GM18519 (cell line): ENCODE data around the gene GPATCH8.
"Not testable (repeated sequence)": the region's sequence is repeated elsewhere in the genome, so short reads cannot be mapped to it uniquely, and the experiment has no call there.

ENCODE experiments used
- ATAC-seq: cut with Tn5 transposase; IDR thresholded peaks from one replicate; pipeline ENCODE4 v1.9.1; 2021; ENCODE audit warnings: mild to moderate bottlenecking, moderate library complexity; ENCODE audit not compliant: unreplicated experiment, low FRiP score

GPATCH8 gene

GRCh38 chr17:44527954-44528353 lies 24.7 kb upstream of the GPATCH8 start:
- ATAC-seq, result no peak

- ATAC-seq, result no peak
Observed at GRCh38 chr17:44527102-44527501, 23.9 kb upstream of the GPATCH8 start.

- ATAC-seq, result no peak
Observed at GRCh38 chr17:44523672-44523972, 20.4 kb upstream of the GPATCH8 start.

GRCh38 chr17:44522883-44523671 lies 19.9 kb upstream of the GPATCH8 start:
- no peak for ATAC-seq

- ATAC-seq, result no peak
Observed at GRCh38 chr17:44518032-44518431, 14.8 kb upstream of the GPATCH8 start.

GRCh38 chr17:44511241-44512134 lies 8.3 kb upstream of the GPATCH8 start:
- not testable (repeated sequence) for ATAC-seq

- ATAC-seq, result not testable (repeated sequence)
Observed at GRCh38 chr17:44506939-44507604, 3.9 kb upstream of the GPATCH8 start.

GRCh38 chr17:44502598-44503146 lies 534 bp downstream of the GPATCH8 start:
- no peak for ATAC-seq

- ATAC-seq, result no peak
Observed at GRCh38 chr17:44501866-44502375, 1.3 kb downstream of the GPATCH8 start.

- ATAC-seq, result no peak
Observed at GRCh38 chr17:44499722-44500121, 3.5 kb downstream of the GPATCH8 start.

- no peak for ATAC-seq
Observed at GRCh38 chr17:44496815-44497214, 6.4 kb downstream of the GPATCH8 start.

GRCh38 chr17:44493339-44493738 lies 9.9 kb downstream of the GPATCH8 start:
- no peak for ATAC-seq

- ATAC-seq, result no peak
Observed at GRCh38 chr17:44492706-44493272, 10.4 kb downstream of the GPATCH8 start.

GRCh38 chr17:44489581-44489980 lies 13.6 kb downstream of the GPATCH8 start:
- ATAC-seq, result no peak

- ATAC-seq, result no peak
Observed at GRCh38 chr17:44487170-44487569, 16.0 kb downstream of the GPATCH8 start.

GRCh38 chr17:44473367-44473766 lies 29.8 kb downstream of the GPATCH8 start:
- no peak for ATAC-seq

GRCh38 chr17:44469676-44470075 lies 33.5 kb downstream of the GPATCH8 start:
- ATAC-seq, result no peak

GRCh38 chr17:44467108-44467507 lies 36.1 kb downstream of the GPATCH8 start:
- no peak for ATAC-seq

- no peak for ATAC-seq
Observed at GRCh38 chr17:44466339-44466738, 36.9 kb downstream of the GPATCH8 start.

GRCh38 chr17:44465897-44466296 lies 37.3 kb downstream of the GPATCH8 start:
- ATAC-seq, result no peak
